Activated CD4-positive, alpha-beta T cell treated with anti-CD3 and anti-CD28 coated beads, Interleukin-2, amount 10 ng/mL, durations not matched to agents 7 days and 5 days (primary cell): ENCODE measurements around the gene MACROD1. TPM values are rescaled to one million over a fixed set of nuclear protein-coding genes. Genes with fewer than 3 reads are reported as not detected.

Experiments used
- CTCF ChIA-PET: fragments of 350-600 bp; sonication (Branson Sonifier 250); formaldehyde crosslinking; loops from one replicate; lab custom pipeline; 2021; ENCODE audit warnings: antibody characterized with exemption; lab: Charles Lee
- POLR2A ChIA-PET: fragments of 350-600 bp; sonication (Branson Sonifier 250); formaldehyde crosslinking; loops from one replicate; lab custom pipeline; 2021; ENCODE audit warnings: antibody characterized with exemption; lab: Charles Lee
- DNase-seq: peaks from one replicate; pipeline ENCODE4 v3.0.0-alpha.2; 2020
- H3K27ac Mint-ChIP-seq: one replicate; pipeline ENCODE4 v1.8.0; 2021; ENCODE audit warnings: mild to moderate bottlenecking, moderate library complexity, mixed read lengths
- H3K27me3 Mint-ChIP-seq: one replicate; pipeline ENCODE4 v1.8.0; 2021; ENCODE audit warnings: mixed read lengths
- H3K36me3 Mint-ChIP-seq: one replicate; pipeline ENCODE4 v1.8.0; 2021; ENCODE audit warnings: low read depth, mixed read lengths
- H3K4me1 Mint-ChIP-seq: one replicate; pipeline ENCODE4 v1.8.0; 2021; ENCODE audit warnings: mixed read lengths
- H3K4me3 Mint-ChIP-seq: one replicate; pipeline ENCODE4 v1.8.0; 2021; ENCODE audit warnings: mild to moderate bottlenecking, moderate library complexity, mixed read lengths
- H3K9me3 Mint-ChIP-seq: one replicate; pipeline ENCODE4 v1.8.0; 2021; ENCODE audit warnings: mixed read lengths
- total RNA-seq, 2 experiments: library from RNA; stranded (reverse); gene quantifications; one replicate each; pipeline ENCODE4 v1.2.3, GENCODE V29; 2021

The MACROD1 gene
- total RNA-seq, 2 experiments from 2014 or later: 9.2 to 11.6 TPM

GRCh38 chr11:64038500-64038899 lies 127.4 kb downstream of the MACROD1 start:
- CTCF ChIA-PET: no interaction called here
- POLR2A ChIA-PET: no interaction called here
- H3K4me1 Mint-ChIP-seq: peaks cover 3% of the 10 kb centered on the region
- H3K27ac Mint-ChIP-seq: no peak overlapping the region
- H3K4me3 Mint-ChIP-seq: no peak overlapping the region
- H3K36me3 Mint-ChIP-seq: no peaks in the 10 kb centered on the region
- no peak for DNase-seq
- no peaks in the 10 kb centered on the region for H3K9me3 Mint-ChIP-seq
- peaks cover 26% of the 10 kb centered on the region for H3K27me3 Mint-ChIP-seq

GRCh38 chr11:64037027-64037634 lies 128.8 kb downstream of the MACROD1 start:
- Mint-ChIP-seq H3K36me3 (no peaks in the 10 kb centered on the region), H3K27me3 (peaks cover 32% of the 10 kb centered on the region), H3K27ac (no peak overlapping the region), H3K4me3 (no peak overlapping the region), H3K4me1 (peaks cover 3% of the 10 kb centered on the region), H3K9me3 (no peaks in the 10 kb centered on the region)
- no peak for DNase-seq
- ChIA-PET POLR2A (no interaction called here), CTCF (interaction anchor here (1.0 kb wide), 1 partner anchor 102 kb away, joined by 3 read pairs; no protein-coding TSS in a partner anchor)

GRCh38 chr11:64036087-64037026 lies 129.6 kb downstream of the MACROD1 start:
- CTCF ChIA-PET: interaction anchor here (1.0 kb wide), 1 partner anchor 103 kb away, joined by 3 read pairs; no protein-coding TSS in a partner anchor
- H3K9me3 Mint-ChIP-seq: no peaks in the 10 kb centered on the region
- H3K36me3 Mint-ChIP-seq: no peaks in the 10 kb centered on the region
- POLR2A ChIA-PET: no interaction called here
- no peak for DNase-seq
- peaks cover 3% of the 10 kb centered on the region for H3K4me1 Mint-ChIP-seq
- no peak overlapping the region for H3K27ac Mint-ChIP-seq
- peaks cover 32% of the 10 kb centered on the region for H3K27me3 Mint-ChIP-seq
- no peak overlapping the region for H3K4me3 Mint-ChIP-seq

DNA sequence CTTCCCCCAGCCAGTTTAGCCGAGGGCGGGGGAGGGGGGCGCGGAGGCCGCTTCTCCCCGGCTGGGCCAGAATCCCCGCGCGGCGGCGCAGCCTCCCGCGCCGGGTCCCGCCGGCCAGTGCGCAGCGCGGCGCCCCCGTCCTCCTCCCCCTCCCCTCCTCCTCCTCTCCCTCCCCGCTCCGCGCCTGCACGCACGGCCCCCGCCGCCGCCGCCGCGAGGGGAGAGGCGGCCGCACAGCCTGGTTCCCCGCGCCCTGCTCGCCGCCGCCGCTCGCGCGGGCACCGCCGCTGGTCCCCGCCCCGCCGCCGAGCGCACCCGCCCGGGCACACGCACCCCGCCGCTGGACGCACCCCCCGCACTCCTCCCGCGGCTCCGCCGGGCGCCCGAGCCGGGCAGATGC lies 130.3 kb downstream of the MACROD1 start, which contains the start of gene FLRT1:
Gene FLRT1, plus strand, starts transcription at position 356 of the 400 bp plus-strand sequence. CDS start 80,337 bp downstream, outside the sequence.
- Mint-ChIP-seq H3K4me3 (no peak within 1 kb of the TSS), H3K4me1 (peaks cover 3% of the 10 kb centered on the region), H3K9me3 (no peaks in the 10 kb centered on the region), H3K36me3 (no peaks in the 10 kb centered on the region), H3K27ac (no peak within 1 kb of the TSS), H3K27me3 (peaks cover 32% of the 10 kb centered on the region)
- ChIA-PET POLR2A (no interaction called here), CTCF (no interaction called here)
- no peak for DNase-seq

DNA sequence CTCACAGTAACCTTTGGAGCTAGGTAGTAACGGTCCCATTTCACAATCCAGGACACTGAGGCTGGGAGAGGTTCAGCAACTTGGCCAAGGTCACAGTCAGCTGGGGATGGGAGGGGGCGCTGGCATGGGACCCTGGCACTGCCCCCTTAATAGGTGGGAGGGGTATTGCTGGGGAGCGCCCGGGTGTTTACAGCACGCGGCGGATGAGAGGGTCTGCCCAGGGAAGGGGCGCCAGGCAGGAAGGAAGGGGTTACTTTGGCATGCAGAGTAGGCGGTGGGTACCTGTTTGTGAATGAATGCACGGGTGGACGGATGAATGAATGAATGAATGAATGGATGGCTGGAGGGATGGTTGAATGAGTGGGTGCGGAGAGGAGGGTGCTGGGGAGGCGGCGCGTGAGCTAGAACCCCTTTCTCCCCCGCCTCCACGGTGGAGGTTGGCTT lies 130.8 kb downstream of the MACROD1 start:
- POLR2A ChIA-PET: no interaction called here

GRCh38 chr11:64034411-64034811 lies 131.5 kb downstream of the MACROD1 start:
- peaks cover 32% of the 10 kb centered on the region for H3K27me3 Mint-ChIP-seq
- CTCF ChIA-PET: interaction anchor here (0.6 to 1.5 kb wide), 3 partner anchors 15 to 75 kb away, joined by 3 to 4 read pairs (median 3); no protein-coding TSS in a partner anchor
- no peaks in the 10 kb centered on the region for H3K9me3 Mint-ChIP-seq
- no peak overlapping the region for H3K27ac Mint-ChIP-seq
- no peak for DNase-seq
- POLR2A ChIA-PET: no interaction called here
- H3K4me3 Mint-ChIP-seq: no peak overlapping the region
- H3K36me3 Mint-ChIP-seq: no peaks in the 10 kb centered on the region
- peaks cover 3% of the 10 kb centered on the region for H3K4me1 Mint-ChIP-seq

More for the DNA sequence above, 130.8 kb downstream of the MACROD1 start:
- no peaks in the 10 kb centered on the region for H3K9me3 Mint-ChIP-seq
- no peak overlapping the region for H3K27ac Mint-ChIP-seq
- H3K36me3 Mint-ChIP-seq: no peaks in the 10 kb centered on the region
- no peak for DNase-seq
- no peak overlapping the region for H3K4me3 Mint-ChIP-seq
- CTCF ChIA-PET: no interaction called here
- H3K4me1 Mint-ChIP-seq: peaks cover 3% of the 10 kb centered on the region
- peaks cover 32% of the 10 kb centered on the region for H3K27me3 Mint-ChIP-seq

DNA sequence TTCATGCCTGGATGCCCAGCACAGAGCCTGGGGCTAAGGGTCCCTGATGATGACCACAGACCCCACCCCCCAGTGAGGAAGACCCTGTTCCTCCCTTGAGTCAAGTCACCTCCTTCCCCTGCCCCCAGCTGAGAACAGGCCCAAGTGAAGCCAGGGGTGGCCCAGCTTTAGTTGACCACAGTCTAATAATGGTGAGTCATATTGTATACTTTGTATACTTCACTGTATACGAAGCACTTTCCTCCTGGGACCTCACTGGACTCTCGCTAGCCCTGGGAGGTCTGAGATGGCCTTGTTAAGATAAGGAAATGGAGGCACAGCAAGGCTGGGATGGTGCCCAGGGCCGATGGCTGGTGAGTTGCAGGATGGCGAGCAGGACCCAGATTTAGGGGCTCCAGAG lies 133.9 kb downstream of the MACROD1 start:
- Mint-ChIP-seq H3K36me3 (no peaks in the 10 kb centered on the region), H3K27me3 (peaks cover 27% of the 10 kb centered on the region), H3K4me3 (no peak overlapping the region), H3K4me1 (peaks cover 5% of the 10 kb centered on the region), H3K27ac (no peak overlapping the region), H3K9me3 (no peaks in the 10 kb centered on the region)
- DNase-seq: no peak
- POLR2A ChIA-PET: no interaction called here
- CTCF ChIA-PET: no interaction called here

DNA sequence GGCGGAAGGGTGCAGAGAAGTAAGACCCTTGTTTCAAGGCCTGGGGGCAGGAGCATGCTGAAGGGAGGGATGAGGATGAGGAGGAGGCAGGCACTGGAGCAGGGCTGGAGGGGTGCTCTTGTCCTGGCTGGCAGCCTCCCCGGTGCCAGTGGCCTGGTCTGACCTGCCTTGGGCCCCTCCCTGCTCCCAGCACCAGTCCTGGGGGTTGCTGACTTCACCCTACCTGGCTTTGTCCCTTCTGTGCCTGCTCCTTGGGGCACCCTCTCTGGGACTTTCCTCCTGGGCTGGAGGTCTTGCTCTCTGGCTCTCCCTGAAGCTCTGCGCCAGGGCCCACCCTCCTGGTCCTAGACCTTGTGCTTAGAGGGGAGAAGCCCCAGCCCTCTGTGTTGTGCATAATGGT lies 134.9 kb downstream of the MACROD1 start:
- ChIA-PET POLR2A (no interaction called here), CTCF (no interaction called here)
- no peaks in the 10 kb centered on the region for H3K9me3 Mint-ChIP-seq
- H3K27ac Mint-ChIP-seq: no peak overlapping the region
- peaks cover 27% of the 10 kb centered on the region for H3K27me3 Mint-ChIP-seq
- peaks cover 5% of the 10 kb centered on the region for H3K4me1 Mint-ChIP-seq
- DNase-seq: no peak
- H3K4me3 Mint-ChIP-seq: no peak overlapping the region
- no peaks in the 10 kb centered on the region for H3K36me3 Mint-ChIP-seq

DNA sequence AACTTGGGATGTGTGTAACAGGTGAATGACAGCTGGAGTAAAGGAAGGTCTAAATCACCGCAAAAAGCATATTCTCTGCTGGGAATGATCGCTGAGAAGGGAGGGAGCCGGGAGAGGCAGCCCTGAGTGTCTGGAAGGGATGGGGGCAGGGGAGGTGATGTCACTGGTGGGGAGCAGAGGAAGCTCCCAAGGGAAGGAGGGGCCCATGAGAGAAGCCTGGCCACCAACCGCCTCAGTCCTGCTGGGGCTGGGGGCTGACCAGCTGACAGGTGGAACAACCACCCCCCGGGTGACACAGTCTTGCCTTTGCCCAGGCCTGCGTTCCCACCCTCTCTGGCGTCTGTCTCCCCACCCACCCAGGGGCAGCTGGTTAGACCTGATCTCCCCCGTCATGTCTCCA lies 136.1 kb downstream of the MACROD1 start:
- Mint-ChIP-seq H3K36me3 (no peaks in the 10 kb centered on the region), H3K27ac (no peak overlapping the region), H3K4me1 (peaks cover 2% of the 10 kb centered on the region), H3K9me3 (no peaks in the 10 kb centered on the region), H3K27me3 (peaks cover 21% of the 10 kb centered on the region), H3K4me3 (no peak overlapping the region)
- POLR2A ChIA-PET: no interaction called here
- DNase-seq: no peak
- CTCF ChIA-PET: interaction anchor here (0.7 to 2.8 kb wide), 4 partner anchors 10 to 552 kb away, joined by 3 to 11 read pairs (median 4); no protein-coding TSS in a partner anchor

- CTCF ChIA-PET: interaction anchor here (0.8 to 2.8 kb wide), 3 partner anchors 12 to 28 kb away, joined by 3 to 11 read pairs (median 3); no protein-coding TSS in a partner anchor
- POLR2A ChIA-PET: no interaction called here
- Mint-ChIP-seq H3K27me3 (peaks cover 11% of the 10 kb centered on the region), H3K9me3 (no peaks in the 10 kb centered on the region), H3K27ac (no peak overlapping the region), H3K36me3 (no peaks in the 10 kb centered on the region), H3K4me3 (no peak overlapping the region), H3K4me1 (peaks cover 2% of the 10 kb centered on the region)
- DNase-seq: no peak
Measured at GRCh38 chr11:64028398-64029115, 137.4 kb downstream of the MACROD1 start.

GRCh38 chr11:64027651-64028397 lies 138.1 kb downstream of the MACROD1 start:
- no peak overlapping the region for H3K27ac Mint-ChIP-seq
- H3K4me3 Mint-ChIP-seq: no peak overlapping the region
- ChIA-PET POLR2A (no interaction called here), CTCF (interaction anchor here (0.8 to 2.8 kb wide), 3 partner anchors 10 to 27 kb away, joined by 3 to 11 read pairs (median 3); no protein-coding TSS in a partner anchor)
- DNase-seq: no peak
- H3K27me3 Mint-ChIP-seq: peaks cover 9% of the 10 kb centered on the region
- no peaks in the 10 kb centered on the region for H3K9me3 Mint-ChIP-seq
- no peaks in the 10 kb centered on the region for H3K36me3 Mint-ChIP-seq
- peaks cover 2% of the 10 kb centered on the region for H3K4me1 Mint-ChIP-seq
